ENCODE measurements around the gene EXOC6B.
A peak's percentile ranks its signal among the peaks of the same experiment; 100 is the strongest.

The EXOC6B gene

DNA sequence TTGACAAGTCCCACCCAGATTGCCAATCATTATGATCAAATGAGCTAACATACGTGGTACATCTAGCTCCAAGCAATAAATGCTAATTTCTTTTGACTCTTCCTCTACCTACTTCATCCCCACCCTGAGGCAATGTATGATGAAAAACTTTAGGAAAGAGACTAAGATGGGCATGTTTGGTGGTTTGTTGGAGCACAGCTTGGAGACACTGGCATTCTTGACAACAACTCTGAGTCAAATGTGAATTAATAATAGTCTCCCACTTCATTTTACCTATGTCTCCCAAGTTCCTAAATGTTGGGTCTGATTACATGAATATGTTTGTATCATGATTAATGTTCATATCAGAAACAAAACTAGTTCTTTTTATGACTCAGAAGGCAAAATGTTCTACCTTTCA is 36.6 kb downstream of the EXOC6B start:
- no peak for DNase-seq (ENCODE audit: low read depth in 2 of 2)

DNA sequence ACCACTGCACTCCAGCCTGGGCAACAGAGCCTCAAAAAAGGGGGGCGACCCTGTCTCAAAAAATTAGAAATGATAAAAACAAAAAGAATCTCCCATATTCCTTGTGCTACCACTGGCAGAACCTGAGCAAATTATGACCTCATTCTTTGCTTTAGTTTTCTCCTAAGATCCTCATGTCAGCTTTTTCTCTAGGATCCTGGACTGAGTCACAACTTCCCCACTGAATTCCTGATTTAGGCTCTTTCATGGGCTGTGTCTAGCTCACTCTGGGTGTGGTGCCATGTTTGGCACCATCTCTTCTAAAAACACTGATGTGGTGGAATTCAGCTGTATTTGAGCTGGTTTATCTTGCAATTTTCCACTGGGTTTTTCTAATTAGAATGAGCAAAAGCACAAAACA is 37.1 kb downstream of the EXOC6B start:
- no peak for DNase-seq (ENCODE audit: low read depth in 2 of 2)

DNA sequence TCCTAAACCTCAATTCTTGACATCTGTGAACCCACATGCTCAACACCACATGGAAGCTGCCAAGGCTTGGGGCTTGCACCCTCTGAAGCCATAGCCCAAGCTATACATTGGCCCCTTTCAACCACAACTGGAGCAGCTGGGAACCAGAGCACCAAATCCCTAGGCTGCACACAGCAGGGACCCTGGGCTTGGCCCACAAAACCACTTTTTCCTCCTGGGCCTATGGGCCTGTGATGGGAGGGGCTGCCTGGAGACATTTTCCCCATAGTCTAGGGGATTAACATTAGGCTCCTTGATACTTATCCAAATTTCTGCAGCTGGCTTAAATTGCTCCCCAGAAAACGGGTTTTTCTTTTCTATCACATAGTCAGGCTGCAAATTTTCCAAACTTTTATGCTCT is 40.3 kb downstream of the EXOC6B start:
- no peak for DNase-seq (ENCODE audit: low read depth in 2 of 2)

DNA sequence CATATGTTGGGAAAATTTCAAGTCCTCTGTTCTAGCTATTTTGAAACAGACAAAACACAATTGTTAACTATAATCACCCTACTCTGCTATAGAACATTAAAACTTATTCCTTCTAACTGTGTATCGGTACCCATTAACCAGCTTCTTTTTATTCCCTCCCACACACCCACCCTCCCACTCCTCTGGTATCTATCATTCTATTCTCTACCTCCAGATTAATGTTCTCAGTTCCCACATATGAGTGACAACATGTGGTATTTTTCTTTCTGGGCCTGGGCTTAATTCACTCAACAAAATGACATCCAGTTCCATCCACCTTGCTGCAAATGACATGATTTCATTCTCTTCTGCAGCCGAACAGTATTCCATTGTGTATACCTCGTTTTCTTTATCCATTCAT is 43.3 kb downstream of the EXOC6B start:
- no peak for DNase-seq (ENCODE audit: low read depth in 2 of 2)

DNA sequence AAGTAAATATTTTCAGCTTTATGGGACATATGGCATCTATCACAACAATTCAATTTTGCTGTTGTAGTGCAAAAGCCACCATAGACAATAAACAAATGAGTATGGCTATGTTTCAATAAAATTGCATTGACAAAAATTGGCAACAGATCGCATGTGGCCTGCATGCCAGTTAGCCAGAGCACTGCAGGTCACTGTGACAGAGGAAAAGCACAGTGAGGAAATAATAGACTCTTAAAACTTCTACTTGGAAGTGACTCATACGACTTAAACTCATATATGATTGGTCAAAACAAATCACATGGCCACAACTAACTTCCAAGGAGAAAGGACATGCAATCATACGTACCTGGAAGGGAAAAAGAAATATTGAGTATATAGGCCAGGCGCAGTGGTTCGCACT is 44.4 kb downstream of the EXOC6B start:
- no peak for DNase-seq (ENCODE audit: low read depth in 2 of 2)

DNA sequence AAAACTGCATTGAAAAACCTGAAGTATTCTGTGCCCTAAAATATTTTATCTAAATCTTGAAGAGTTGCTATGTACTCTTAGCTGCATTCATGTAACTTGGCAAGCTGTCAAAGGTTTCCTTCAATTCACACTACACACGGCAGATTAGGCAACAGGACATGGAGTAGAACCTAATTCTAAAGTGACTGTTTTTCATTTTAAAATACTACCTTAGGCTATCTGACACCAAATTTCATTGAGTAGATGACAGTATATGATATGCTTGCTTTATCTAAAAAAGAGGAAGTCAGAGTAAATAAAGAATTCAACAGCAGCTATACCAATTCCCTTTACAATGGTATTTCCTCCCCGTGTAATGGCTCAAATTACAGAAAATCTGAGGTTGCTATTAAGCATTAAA is 45.4 kb downstream of the EXOC6B start:
- no peak for DNase-seq (ENCODE audit: low read depth in 2 of 2)

DNA sequence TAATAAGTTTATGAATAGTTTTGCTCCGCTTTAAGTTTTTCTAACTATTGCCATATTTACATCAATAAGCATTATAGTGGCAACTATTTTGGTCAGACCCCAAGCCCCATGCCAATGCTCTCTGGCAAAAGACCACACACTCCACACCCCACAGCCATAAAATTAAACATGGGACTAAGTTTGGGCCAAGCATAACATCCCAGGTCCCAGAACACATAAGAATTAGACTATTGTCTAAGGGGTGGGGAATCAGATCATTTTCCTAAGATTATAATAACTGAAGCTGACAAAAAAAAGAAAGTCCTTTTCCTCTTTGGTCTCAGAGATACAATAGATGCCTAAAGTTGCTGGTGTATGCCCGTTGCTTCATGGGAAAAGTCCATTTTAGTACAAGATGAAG is 46.3 kb downstream of the EXOC6B start:
- DNase-seq (ENCODE audit: low read depth in 2 of 2), result no peak

DNA sequence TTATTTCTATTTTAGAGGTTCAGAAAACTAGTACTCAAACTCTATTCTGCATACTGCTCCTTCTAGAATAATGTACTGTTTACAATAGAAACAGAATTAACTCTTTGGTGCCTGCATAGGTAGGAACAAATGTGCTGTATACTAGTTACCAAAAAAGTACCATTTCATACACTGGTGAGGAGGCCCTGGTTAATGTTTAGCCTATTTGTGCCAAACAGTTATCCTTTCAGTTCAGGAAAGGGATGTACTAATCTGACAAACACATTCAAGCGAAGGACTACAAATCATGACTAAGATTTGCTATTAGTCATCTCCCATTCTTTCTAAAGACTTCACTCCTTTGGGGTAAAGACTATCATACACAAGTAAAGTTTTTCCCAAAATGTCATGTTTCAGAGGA is 47.4 kb downstream of the EXOC6B start:
- no peak for DNase-seq (ENCODE audit: low read depth in 2 of 2)

DNA sequence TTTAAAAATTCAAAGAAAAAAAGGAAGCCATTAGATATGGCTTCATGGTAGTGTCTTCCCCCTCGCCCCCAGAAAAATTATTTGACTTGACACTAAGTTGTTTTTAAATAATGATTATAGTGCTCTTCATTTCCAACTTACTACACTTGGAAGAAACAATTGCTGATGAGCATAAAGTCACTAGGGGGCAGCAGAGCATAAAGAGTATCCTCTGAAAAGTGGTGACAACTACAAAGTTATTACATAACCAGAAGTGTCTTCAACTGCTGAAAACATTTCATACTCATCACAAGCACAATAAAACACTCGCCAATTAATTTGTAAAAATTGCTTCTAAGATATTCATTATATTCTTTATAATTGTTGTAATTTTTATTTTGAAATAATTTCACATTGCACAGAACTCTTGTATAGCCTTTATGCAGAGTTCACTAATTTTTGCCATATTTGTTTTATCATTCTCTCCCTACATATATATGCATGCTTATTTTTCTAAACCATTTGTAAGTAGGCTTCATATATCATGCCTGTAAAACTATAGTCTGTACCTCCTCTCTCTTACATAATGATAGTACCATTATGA is 54.9 kb downstream of the EXOC6B start:
- peak; percentile 24 to 43 for DNase-seq (ENCODE audit: low read depth in 2 of 2)

DNA sequence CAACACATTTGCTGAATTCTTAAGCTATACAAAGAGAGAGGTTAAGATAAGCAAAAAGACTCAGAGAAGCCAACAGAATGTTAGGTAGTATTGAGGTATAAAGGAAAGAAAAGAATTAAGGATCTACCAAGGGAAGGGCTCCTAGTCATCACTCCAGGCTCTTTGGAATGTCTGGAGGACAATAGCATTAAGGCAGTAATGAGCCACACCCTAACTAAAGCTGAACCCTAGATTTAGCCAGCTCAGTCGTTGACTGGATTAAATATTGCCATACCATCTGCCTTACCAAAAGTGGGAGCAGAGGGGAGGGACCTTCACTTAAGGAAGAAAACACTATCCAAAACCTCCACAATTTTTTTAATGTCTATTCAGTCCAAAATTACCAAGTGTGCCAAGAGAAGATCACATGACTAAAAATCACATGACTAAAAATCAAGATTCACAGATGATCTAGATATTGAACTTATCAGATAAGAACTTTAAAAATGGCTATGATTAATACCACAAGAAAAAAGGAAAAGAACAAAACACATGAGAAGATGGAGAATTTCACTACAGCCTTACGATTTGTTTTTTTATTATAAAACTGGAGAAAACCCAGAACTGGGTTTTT is 59.7 kb downstream of the EXOC6B start:
- no peak for DNase-seq (ENCODE audit: low read depth in 2 of 2)

DNA sequence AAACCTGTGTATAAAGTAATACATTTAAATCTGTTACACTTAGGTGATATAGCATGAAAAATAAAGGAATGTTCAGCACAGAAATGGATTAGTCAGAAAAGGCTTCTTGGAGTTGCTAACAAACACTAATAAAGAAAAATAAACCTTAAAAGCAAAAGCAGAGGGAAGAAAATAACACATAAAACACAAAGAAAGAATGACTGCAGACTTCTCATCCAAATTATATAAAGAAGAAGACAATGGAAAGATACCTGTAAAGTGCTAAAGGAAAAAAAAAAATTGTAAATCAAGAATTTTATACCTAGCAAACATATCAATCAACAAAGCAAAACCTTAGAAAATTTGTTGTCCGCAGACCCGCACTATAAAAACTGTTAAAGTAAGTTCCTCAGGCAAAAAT is 63.6 kb downstream of the EXOC6B start:
- DNase-seq (ENCODE audit: low read depth in 2 of 2), result no peak

DNA sequence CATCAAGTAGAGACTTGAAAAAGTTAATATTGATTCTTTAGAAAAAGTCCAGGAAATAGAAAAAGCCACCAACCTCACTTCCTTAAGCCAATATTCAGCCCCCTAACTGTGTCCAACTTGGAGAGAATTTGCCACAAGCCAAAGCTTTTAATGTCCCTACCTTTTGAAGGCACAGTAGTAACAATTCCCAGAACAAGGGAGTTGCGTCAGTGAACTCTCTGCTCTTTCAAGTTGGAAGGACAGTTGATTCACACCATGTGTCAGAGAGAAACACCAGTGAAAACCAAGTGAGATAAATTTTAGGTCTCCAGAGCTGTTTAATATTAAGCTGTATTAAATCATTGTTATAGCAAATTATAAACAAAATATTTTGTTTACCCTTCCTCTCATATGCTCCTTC is 66.1 kb downstream of the EXOC6B start:
- no peak for DNase-seq (ENCODE audit: low read depth in 2 of 2)

DNA sequence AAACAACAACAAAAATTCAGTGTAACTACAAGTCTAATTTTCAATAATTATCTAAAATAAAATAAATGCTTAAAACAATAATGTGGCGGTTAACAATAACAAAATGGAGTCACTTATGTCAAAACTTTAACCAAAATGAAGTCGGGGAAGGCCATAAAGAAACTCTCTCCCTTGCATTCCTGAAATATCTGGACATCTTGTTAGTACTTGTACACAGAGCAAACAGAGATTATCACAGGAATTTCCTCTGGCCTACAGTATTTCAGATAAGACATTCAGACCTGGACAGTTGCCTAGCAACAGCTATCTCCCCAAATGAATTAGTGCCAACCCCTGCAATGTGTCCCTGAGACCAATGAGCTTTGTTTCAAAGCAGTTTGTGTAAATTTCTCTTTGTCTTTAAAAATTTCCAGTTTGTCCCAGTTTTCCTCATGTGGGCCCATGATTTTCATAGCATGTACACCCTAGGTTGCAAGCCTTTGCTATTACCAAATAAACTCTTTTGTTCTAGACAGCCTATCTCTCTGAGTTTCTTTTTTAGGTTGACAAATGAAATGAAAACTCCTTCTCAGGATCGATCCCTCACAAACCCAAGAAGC is 68.6 kb downstream of the EXOC6B start:
- no peak for DNase-seq (ENCODE audit: low read depth in 2 of 2)

DNA sequence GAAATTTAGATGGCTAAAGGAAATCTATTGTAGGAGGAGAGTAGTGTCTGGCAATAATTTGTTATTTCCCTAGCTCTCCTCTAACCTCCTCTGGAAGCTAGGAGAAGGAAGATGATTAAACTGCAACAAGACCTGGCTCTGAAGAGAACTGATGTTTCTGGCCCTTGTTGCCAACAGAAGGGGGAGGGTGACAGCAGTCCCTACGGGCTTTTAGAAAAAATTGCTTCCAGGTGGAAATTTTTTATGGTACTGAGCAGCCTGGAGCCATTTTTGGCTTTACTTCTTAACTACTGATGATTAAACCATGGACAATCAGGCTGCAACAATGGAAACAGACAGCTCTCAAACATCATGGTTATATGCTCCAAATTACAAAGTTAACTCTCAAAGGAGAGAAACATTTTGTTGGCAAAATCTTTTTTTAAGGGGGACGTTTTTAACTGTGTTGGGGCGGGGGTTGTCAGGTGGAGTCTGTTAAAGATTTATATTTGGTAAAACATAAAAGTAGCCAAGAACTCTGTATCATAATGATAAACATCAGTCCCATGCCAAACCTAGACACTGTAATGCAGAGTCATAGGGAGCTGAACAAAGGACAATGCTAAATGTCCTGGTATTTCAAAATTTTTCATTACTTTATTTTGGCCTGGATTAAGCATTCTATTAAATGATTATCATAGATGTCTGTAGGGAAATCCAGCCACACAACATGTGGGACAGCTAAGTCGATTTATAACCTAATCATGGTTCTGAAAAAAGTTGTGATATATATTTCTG is 70.0 kb downstream of the EXOC6B start:
- DNase-seq (ENCODE audit: low read depth in 2 of 2), result no peak

DNA sequence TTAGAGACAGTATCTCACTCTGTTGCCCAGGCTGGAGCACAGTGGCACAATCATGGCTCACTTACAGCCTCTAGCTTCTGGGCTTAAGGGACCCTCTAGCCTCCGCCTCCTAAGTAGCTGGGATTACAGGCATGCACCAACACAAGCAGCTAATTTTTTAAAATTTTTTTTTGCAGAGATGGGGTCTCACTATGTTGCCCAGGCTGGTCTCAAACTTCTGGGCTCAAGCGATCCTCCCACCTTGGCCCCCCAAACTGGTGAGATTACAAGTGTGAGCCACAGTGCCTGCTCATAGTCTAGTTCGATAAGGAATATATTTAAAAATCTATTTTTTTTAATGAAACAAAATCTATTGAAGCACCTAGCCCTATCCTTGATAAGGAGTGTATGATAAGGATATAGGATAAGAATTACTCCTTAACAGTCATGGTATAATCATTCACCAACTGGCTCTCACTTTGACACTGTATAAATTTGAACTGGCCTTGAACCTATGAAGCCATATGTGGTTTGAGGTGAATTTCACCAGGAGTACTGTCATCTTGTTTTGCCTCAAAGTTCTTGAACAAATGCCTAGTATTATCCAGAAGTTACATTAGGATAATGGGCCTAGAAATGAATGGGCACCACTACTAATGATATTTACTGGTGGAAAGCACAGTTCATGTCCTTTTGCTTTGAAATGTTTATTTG is 71.1 kb downstream of the EXOC6B start:
- no peak for DNase-seq (ENCODE audit: low read depth in 2 of 2)

DNA sequence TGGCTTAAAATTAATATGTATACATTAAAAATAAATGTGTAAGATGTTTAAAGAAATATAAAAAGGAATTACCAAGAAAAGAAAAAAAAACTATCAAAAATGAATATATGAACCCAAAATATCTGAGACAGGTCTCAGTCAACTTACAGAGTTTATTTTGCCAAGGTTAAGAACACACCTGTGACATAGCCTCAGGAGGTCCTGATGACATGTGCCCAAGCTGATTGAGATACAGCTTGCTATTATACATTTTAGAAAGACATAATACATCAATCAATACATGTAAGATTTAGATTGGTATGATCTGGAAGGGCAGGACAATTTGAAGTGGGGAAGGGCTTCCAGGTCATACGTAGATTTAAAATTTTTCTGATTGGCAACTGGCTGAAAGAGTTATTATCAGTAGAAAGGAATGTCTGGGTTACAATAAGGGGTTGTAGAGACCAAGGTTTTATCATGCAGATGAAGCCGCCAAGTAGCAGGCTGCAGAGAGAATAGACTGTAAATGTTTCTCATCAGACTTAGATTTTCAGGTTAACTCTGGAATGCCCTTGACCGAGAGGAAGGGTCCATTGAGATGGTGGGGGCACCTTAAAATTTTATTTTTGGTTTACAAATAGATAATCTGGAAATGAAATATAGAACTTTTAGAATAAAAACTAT is 74.7 kb downstream of the EXOC6B start:
- DNase-seq (ENCODE audit: low read depth in 2 of 2), result no peak

DNA sequence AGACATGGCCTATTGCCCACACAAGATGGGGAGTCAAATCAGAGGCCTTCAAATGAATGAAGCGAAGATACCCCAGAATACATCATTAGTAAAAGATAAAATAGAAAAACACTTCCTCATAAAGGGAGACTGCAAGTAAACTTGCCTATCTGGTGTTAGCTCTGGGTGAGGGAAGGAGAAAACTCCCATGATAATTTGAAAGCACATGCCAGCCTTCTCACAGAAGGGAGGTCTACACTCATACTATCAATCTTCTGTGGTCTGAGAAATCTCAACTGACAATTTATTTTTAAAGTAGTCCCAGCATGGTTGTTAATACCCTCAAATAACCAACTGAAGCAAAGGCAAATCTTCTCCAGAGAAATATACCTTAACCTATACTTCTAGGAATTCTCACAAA is 75.4 kb downstream of the EXOC6B start:
- DNase-seq (ENCODE audit: low read depth in 2 of 2), result no peak

DNA sequence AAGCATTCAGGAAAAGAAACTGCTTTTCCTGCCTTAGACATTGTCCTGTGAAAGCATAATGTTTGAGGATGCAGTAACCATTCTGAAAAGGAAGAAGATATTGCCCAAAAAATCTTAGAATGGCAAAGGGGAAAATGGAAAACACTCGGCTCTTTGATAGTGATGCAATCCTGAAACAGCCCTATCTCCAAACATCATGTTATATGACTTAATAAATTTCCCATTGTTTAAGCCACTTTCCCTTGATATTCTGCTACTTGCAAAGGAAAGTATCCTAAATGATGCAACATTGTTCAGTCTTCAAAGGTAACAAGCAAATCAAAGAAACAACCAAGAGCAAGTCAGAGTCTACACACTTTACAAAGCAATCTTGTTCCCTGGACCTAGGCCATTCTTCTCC is 78.5 kb downstream of the EXOC6B start:
- DNase-seq (ENCODE audit: low read depth in 2 of 2), result no peak

DNA sequence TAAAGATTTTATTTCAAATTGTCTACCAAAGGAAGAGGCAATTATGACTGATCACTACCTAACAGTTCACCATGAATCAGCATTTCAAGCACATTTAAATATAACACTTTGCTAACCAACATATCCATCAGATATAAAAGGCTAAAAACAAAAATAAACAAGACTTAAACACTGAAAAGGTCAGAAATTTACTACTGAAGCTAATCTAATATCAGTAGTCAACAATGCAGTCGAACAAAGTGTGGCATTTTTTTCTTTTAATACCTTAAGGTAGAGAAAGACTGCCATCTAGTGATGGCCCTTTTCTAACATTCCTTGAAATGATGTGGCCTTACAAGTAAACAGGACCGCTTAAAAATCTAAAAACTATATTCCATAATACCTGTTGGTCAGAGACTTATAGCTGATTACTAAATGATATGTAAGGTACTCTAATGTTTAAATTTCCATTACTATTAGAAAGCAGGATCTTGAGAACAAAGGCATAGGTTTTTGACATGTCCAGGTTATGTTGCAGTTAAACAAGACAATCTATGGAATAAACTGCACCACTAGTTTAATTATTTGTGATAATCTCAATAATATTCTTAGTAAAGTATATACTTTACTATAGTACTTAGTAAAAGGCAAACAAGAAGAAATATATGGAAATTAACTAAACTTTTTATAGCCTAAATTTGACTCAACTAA is 80.0 kb downstream of the EXOC6B start:
- no peak for DNase-seq (ENCODE audit: low read depth in 2 of 2)

DNA sequence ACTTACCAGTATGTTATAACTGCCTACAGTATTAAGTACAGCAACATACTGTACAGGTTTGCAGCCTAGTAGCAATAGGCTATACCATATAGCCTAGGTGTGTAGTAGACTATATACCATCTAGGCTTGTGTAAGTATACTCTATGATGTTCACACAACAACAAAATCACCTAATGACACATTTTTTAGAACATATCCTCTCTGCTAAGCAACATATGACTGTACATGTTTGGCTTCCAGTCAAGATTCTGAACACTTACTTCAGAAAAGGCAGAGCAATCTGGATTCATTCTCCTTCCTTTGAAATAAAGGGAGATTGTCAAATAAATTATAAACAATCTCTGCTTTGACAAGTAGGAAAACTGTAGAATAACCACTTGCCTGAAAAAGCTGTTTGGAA is 81.8 kb downstream of the EXOC6B start:
- no peak for DNase-seq (ENCODE audit: low read depth in 2 of 2)

DNA sequence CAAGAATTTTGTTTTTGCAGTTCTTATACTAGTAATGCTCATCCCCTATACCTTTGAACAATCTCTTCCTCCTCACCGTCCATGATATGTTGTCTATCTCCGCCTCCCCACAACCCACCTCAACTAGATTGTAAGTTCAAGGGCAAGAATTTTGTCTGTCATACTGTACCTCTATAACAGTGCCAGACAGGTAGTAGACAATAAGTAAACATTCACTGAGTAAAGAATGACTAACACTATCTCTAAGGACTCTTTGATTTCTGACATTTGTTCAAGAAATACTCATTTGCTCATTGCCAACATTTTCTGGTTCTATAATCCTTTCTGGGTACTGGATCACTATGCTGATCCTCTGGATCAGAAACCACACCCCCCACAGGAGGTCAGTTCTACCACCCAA is 82.4 kb downstream of the EXOC6B start:
- DNase-seq (ENCODE audit: low read depth in 2 of 2), result no peak
